WI38 (cell line): ENCODE data around the gene DBP.
"Not testable (repeated sequence)": the region's sequence is repeated elsewhere in the genome, so short reads cannot be mapped to it uniquely, and the experiment has no call there.

ENCODE experiments used
- H3K4me3 ChIP-seq: 2 replicates; pipeline ENCODE4 v1.5.1; 2011; ENCODE audit warnings: low read depth, mild to moderate bottlenecking, control low read depth, low read length
- CTCF ChIP-seq: IDR thresholded peaks from 2 replicates; pipeline ENCODE4 v1.5.1; 2012; ENCODE audit warnings: low read depth, mild to moderate bottlenecking, control low read depth, low read length

DBP gene

GRCh38 chr19:48634036-48634342 is 3.2 kb downstream of the DBP start:
- no peak for TF ChIP-seq CTCF
- H3K4me3 ChIP-seq = no peak overlapping the region

GRCh38 chr19:48633148-48634035 is 3.8 kb downstream of the DBP start:
- no peak for TF ChIP-seq CTCF
- H3K4me3 ChIP-seq = no peak overlapping the region

- no peak overlapping the region for H3K4me3 ChIP-seq
- no peak for TF ChIP-seq CTCF
Measured at GRCh38 chr19:48632692-48633147, 4.5 kb downstream of the DBP start.

GRCh38 chr19:48632286-48632685 is 4.9 kb downstream of the DBP start:
- not testable (repeated sequence) for H3K4me3 ChIP-seq

- TF ChIP-seq CTCF = no peak
- no peak overlapping the region for H3K4me3 ChIP-seq
Measured at GRCh38 chr19:48631225-48631624, 6.0 kb downstream of the DBP start.

- H3K4me3 ChIP-seq = no peak overlapping the region
- TF ChIP-seq CTCF = no peak
Measured at GRCh38 chr19:48630296-48631063, 6.7 kb downstream of the DBP start.

GRCh38 chr19:48629599-48630295 is 7.4 kb downstream of the DBP start:
- no peak for TF ChIP-seq CTCF
- H3K4me3 ChIP-seq = no peak overlapping the region
